HG02981 (cell line): ENCODE results near the gene SLC25A36.
"Not testable (repeated sequence)": the region's sequence is repeated elsewhere in the genome, so short reads cannot be mapped to it uniquely, and the experiment has no call there.

Experiments used
- ATAC-seq: cut with Tn5 transposase; IDR thresholded peaks from one replicate; pipeline ENCODE4 v1.9.1; 2021; ENCODE audit warnings: mild to moderate bottlenecking, moderate library complexity; ENCODE audit not compliant: unreplicated experiment

Gene SLC25A36

DNA sequence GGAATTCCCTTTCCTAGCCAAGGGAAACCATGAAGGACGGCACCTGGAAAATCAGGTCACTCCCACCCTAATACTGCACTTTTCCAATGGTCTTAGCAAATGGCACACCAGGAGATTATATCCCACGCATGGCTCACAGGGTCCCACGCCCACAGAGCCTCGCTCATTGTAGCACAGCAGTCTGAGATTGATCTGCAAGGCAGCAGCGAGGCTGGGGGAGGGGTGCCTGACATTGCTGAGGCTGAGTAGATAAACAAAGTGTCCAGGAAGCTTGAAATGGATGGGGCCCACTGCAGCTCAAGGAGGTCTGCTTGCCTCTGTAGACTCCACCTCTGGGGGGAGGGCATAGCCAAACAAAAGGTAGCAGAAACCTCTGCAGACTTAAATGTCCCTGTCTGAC lies 46.2 kb downstream of the SLC25A36 start:
- ATAC-seq: not testable (repeated sequence)

DNA sequence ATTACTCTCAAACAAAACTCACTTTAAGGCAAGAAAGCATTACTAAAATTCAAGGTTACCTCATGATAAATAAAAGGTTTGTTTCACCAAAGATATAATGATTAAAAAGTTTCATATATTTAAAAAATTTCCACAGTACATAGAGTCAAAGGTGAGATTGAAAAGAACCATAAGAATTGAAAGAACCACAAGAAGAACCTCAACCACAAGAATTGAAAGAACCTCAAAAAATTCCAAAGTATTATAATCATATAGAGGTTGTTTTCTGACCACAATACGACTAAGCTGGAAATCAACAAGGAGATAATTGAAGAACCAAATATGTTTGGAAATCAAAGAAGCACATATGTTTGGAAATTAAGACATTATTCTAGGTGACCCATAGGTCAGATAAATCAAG lies 52.7 kb downstream of the SLC25A36 start:
- ATAC-seq: no peak

DNA sequence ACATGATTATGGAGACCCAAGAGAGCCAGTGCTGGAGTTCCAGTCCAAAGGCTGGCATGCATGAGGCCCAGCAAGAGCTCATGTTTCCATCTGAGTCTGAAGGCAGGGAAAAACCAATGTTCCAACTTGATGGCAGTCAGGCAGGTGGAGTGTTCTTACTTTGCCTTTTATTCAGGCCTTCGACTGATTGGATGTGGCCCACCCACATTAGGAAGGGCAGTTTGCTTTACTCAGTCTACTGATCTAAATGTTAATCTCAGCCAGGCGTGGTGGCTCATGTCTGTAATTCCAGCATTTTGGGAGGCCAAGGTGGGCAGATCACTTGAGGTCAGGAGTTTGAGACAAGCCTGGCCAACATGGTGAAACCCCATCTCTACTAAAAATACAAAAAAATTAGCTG lies 53.2 kb downstream of the SLC25A36 start:
- not testable (repeated sequence) for ATAC-seq

DNA sequence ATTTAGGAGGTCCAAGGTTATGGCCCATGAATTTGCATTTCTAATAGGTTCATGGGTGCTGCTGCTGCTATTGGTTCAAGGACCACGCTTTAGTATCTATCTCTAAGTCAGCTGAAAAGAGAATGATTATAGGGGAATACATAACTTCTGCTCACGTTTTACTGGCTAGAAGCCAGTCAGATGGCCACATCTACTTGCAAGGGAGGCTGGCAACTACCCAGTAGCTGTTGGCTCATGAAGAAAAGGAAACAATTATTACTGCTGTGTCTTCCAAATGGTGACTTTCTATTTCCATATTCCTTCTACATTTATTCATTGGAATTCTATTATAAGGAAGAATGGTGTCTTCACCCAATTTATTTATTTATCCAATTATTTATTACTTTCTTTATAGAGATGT lies 54.2 kb downstream of the SLC25A36 start:
- no peak for ATAC-seq

DNA sequence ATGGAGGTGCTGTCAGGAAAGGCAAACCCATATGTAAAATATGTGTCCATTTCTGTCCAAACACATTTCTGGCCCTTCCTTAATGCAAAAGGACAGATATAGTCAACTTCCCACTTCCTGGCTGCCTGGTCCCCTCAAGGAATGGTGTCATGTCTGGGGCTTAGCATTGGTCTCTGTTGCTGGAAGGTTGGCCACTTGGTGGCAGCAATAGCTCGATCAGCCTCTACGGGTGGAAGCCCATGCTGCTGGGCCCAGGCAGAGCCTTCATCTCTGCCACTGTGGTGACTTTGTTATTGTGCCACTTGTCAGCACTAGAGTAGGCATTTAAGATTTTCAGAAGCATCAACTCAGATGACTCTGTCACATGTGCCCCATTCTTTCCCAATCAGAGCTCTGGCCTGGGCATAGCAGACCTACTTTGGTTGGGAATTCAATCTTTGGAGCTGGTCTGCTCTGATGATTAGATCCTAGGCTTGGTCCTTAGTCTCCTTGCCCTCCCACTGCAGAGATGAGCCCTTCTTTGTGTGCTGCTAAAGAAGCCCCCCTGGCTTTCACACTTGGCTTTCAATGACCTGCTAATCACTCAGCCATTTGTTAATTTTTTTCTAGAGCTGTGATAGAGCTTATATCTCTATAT lies 58.5 kb downstream of the SLC25A36 start:
- ATAC-seq: peak; percentile 72

DNA sequence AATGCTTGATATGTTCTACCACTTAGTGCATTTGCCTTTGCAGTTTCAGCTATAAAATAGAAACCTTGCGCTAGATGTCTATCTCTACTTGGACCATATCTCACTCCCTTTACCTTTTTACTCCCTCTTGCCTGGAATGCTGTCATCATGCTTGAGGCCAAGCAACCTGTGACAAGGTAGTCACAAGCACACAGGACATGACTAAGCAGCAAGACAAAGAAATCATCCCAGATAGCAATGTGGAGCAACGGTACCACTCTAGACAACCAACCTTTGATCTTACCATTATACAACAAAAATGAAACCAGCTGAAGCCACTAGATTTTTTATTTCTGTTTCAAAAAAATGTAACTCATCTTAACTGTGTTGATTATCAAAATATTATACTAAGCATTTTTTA lies 59.0 kb downstream of the SLC25A36 start:
- no peak for ATAC-seq

DNA sequence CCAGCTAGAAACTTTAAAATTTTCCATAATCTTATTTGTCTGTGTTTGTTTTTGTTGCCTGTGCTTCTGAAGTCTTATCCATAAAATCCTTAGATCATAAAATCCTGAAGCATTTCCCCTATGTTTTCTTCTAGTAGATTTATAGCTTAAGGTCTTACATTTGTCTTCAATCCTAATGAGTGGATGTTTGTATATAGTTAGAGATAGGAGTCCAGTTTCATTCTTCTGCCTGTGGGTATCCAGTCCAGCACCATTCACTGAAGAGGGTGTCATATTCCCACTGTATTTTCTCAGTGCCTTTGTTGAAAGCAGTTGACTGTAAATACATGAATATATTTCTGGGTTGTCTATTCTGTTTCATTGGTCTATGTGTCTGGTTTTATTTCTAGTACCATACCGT lies 64.7 kb downstream of the SLC25A36 start:
- ATAC-seq: no peak

DNA sequence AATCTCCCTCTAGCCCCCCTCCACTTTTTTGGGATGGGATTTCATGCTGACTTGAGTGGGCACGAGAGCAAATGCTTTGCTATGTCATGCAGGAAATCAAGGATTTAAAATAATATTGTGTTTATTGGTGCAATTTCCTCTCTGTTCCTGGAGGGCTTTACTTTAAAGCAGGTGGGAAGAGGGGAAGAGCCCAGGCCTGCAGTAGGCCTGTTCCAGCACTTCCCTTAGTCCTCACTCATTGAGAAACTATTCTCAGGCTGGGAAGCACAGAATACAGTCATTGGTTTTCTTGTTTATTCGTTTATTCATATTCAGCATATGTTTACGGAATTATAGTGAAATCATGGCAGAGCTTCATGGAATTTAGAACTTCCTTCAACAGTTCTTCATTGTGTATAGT lies 67.9 kb downstream of the SLC25A36 start:
- no peak for ATAC-seq

DNA sequence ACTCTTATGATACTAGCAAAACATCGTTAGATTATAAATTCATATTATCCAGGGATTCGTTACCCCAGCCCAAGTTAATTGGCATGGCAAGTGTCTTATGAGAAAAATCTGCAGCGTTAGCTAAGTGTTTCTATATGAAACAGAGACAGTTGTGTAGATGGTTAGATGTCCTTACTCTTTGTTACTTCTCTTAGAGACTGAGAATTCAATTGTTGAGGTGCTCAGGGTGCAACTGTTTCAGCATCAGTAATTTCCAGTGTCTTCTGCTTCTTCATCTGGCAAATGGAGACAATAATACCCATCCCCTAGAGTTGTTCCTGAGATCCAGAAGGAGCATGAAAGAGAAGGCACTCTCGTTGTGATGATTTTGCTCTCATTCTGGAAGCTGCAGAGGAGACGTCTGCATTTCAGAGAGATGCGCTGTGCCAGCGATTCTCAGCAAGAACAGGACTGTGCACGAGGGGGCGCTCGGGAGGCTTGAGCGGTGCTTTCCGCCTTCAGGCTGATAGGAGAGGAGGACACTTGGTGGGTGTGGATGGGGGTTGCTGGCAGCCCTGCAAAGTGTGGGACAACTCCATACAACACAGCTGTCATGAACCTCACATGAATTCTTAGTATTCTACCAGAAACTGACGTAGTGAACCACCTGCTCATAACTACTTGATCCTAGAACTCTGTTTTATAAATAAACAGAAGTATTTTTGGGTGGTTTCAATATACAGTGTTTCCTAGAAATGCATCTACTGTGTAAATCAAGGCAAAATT lies 69.8 kb downstream of the SLC25A36 start:
- ATAC-seq: peak; percentile 95

DNA sequence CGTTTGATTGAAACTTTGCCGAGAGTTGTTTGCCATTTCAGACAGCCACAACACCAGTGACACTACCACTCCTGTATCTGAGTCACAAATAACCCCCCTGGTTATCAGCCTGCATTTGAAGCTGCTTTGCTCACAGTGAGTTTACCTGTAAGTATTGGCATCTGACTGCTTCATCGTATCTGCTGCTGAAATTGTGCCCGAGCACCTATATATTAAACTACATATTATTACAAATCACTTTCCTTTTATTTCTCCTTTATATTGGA lies 70.3 kb downstream of the SLC25A36 start:
- no peak for ATAC-seq

DNA sequence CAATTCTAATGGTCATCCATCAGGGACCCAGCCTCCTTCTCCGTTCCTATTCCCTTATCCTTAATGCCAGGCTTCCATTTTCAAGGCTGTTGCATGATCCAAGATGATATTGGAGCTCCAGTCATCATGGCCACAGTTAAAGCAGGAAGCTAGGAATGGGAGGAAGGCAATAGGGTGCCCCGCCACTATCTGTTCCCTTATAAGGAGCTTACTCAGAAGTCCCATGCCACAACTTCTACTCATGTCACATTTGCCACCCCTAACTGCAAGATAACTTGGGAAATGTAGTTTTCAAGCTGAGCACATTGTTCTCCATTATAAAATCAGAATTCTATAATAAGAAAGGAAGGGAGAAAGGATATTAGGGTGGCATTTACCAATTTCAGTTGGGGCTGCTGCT lies 70.9 kb downstream of the SLC25A36 start:
- ATAC-seq: no peak

DNA sequence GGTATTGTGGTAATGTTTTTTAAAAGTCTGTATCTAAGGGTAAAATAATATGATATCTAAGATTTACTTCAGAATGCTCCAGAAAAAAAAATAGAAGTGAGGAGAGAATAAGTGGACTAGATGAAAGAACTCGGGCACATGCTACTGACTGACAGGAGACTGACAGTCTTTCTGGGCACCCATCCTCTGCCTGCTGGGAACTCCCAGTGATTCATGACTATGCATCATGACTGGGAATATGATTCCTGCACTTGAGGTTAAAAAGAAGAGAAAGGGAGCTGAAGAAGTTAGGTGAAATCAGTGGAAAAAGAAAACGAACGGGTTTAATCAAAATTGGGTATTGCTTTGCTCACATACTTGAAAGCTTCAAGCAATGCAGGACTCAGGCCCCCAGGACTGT lies 73.8 kb downstream of the SLC25A36 start:
- no peak for ATAC-seq

DNA sequence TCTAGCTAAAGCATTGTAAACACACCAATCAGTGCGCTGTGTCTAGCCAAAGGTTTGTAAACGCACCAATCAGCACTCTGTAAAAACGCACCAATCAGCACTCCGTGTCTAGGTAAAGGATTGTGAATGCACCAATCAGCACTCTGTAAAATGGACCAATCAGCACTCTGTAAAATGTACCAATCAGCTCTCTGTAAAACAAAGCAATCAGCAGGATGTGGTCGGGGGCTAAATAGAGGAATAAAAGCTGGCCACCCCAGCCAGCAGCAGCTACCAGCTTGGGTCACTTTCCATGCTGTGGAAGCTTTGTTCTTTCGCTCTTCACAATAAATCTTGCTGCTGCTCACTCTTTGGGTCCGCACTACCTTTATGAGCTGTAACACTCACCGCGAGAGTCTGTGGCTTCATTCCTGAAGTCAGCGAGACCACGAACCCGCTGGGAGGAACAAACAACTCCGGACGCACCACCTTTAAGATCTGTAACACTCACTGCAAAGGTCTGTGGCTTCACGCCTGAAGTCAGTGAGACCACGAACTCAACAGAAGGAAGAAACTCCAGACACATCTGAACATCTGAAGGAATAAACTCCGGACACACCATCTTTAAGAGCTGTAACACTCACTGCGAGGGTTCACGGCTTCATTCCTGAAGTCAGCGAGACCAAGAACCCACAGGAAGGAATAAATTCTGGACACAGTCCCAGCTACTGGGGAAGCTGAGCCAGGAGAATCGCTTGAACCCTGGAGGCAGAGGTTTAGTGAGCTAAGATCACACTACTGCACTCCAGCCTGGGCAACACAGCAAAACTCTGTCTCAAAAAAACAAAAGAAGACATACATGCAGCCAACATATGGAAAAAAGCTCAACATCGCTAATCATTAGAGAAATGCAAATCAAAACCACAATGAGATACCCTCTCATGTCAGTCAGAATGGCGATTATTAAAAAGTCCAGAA lies 76.0 kb downstream of the SLC25A36 start:
- ATAC-seq: not testable (repeated sequence)

DNA sequence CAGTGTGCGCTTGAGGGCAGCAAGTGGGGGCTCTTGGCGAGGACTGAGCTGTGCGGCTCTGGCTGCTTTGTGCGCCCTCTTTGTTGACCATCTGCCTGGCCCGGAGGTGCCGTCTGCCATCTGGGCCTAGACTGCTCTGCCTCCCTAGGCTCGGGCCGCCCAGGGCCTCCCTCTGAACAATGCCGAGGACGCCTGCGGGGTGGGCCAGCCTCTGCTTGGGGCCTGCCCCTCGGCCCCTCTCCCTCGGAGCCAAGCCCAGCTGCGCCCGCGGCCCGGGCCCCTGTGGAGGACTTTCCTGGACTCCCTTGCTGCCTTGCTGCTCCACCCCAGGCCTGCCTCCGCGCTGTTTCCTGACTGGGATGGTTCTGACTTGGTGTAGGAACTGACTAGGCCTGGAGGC lies 77.6 kb downstream of the SLC25A36 start:
- no peak for ATAC-seq

DNA sequence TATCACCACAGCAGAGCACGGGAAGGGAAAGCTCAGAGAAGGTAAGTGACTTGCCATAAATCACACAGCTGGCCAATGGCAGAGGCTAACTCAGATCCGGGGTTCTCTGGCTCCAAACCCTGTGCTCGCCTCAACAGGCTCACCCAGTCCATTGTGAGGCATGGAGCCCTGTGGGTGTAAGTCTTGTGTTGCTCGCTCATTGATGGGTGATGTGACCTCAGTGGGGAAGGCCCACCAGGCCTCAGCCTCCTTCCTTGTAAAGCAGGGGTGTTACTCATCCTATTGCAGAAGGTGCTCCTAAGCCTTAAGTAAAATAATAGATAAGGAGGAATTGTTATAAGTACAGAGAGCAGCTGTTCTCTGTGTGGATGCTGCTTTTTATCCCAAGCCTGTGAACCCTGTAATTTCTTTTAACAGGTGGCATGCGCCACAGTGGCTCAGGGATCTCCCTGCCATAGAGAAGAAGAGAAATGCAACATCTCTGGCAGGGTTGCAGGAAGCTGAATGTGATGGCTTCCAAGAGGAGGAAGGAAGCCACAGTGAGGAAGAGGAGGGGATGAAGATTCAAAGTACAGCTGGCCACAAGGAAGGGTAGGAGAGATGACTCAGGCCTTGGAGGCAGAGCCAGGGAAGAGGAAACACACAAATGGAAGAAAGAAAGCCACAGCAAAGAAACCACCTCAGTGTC lies 78.7 kb downstream of the SLC25A36 start:
- no peak for ATAC-seq

DNA sequence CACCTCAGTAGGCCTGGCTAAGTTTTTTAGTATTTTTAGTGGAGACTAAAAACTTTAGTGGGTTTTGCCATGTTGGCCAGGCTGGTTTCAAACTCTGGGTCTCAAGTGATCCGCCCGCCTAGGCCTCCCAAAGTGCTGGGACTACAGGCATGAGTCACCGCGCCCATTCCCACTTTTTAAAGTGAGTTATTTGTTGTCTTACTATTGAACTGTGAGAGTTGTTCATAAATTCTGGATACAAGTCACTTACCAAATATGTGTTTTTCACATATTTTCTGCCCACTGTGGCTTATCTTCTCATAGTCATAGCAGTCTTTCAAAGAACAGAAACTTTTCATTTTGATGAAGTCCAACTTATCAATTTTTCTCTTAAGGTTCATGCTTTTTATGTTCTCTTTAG lies 79.6 kb downstream of the SLC25A36 start:
- ATAC-seq: no peak
